Astrocyte (in vitro differentiated cells and primary cell): Measurements from ENCODE around the gene RIBC1. TPM values are rescaled to one million over a fixed set of nuclear protein-coding genes. Genes with fewer than 3 reads are reported as not detected.
A peak's percentile ranks its signal among the peaks of the same experiment; 100 is the strongest.

Source experiments
- DNase-seq: peaks from one replicate; pipeline ENCODE4 v3.0.0-alpha.2; 2010; ENCODE audit warnings: low read depth
- FAIRE-seq: peaks from 2 replicates; lab custom pipeline; 2011; peaks lifted over from hg19 to GRCh38; lab: Jason Lieb, UNC
- H2AFZ ChIP-seq: 2 replicates; pipeline ENCODE4 v1.6.0; 2012; ENCODE audit warnings: low read depth, low read length, inconsistent platforms
- H3K27ac ChIP-seq: 2 replicates; pipeline ENCODE4 v1.5.1; 2011; ENCODE audit warnings: low read depth, low read length, inconsistent platforms
- H3K27me3 ChIP-seq: 2 replicates; pipeline ENCODE4 v1.6.0; 2011; ENCODE audit warnings: low read length, inconsistent platforms; ENCODE audit not compliant: insufficient read depth
- H3K36me3 ChIP-seq: 2 replicates; pipeline ENCODE4 v1.5.1; 2011; ENCODE audit warnings: low read length, inconsistent platforms; ENCODE audit not compliant: insufficient read depth
- H3K4me1 ChIP-seq: 2 replicates; pipeline ENCODE4 v1.5.1; 2011; ENCODE audit warnings: low read length, inconsistent platforms; ENCODE audit not compliant: insufficient read depth
- H3K4me2 ChIP-seq: 2 replicates; pipeline ENCODE4 v1.6.0; 2012; ENCODE audit warnings: low read length, inconsistent platforms
- H3K4me3 ChIP-seq: 2 replicates; pipeline ENCODE4 v1.5.1; 2011; ENCODE audit warnings: low read depth, mild to moderate bottlenecking, low read length, inconsistent platforms; ENCODE audit not compliant: insufficient read depth
- H3K79me2 ChIP-seq: 2 replicates; pipeline ENCODE4 v1.6.0; 2012; ENCODE audit warnings: mild to moderate bottlenecking, low read length, inconsistent platforms; ENCODE audit not compliant: insufficient read depth
- H3K9ac ChIP-seq: 2 replicates; pipeline ENCODE4 v1.6.0; 2012; ENCODE audit warnings: mild to moderate bottlenecking, low read length, inconsistent platforms
- H3K9me3 ChIP-seq: 2 replicates; pipeline ENCODE4 v1.5.1; 2012; ENCODE audit warnings: low read depth, mild to moderate bottlenecking, low read length, inconsistent platforms; ENCODE audit not compliant: insufficient read depth
- H4K20me1 ChIP-seq: 2 replicates; pipeline ENCODE4 v1.6.0; 2012; ENCODE audit warnings: low read length, inconsistent platforms; ENCODE audit not compliant: insufficient read depth
- H3K27ac Mint-ChIP-seq: one replicate; pipeline ENCODE4 v1.8.0; 2021; ENCODE audit warnings: mild to moderate bottlenecking, mixed read lengths; ENCODE audit not compliant: unreplicated experiment
- H3K27me3 Mint-ChIP-seq: one replicate; pipeline ENCODE4 v1.8.0; 2021; ENCODE audit warnings: low read depth, mixed read lengths; ENCODE audit not compliant: unreplicated experiment
- H3K36me3 Mint-ChIP-seq: one replicate; pipeline ENCODE4 v1.8.0; 2021; ENCODE audit warnings: low read depth, mixed read lengths; ENCODE audit not compliant: unreplicated experiment
- H3K4me1 Mint-ChIP-seq: one replicate; pipeline ENCODE4 v1.8.0; 2021; ENCODE audit warnings: low read depth, mixed read lengths; ENCODE audit not compliant: unreplicated experiment
- H3K4me3 Mint-ChIP-seq: one replicate; pipeline ENCODE4 v1.8.0; 2021; ENCODE audit warnings: mild to moderate bottlenecking, moderate library complexity, mixed read lengths; ENCODE audit not compliant: unreplicated experiment
- H3K9me3 Mint-ChIP-seq: one replicate; pipeline ENCODE4 v1.8.0; 2021; ENCODE audit warnings: mild to moderate bottlenecking, mixed read lengths; ENCODE audit not compliant: unreplicated experiment
- CTCF ChIP-seq: IDR thresholded peaks from 2 replicates; pipeline ENCODE4 v1.5.1; 2011; ENCODE audit warnings: low read depth, mild to moderate bottlenecking, inconsistent platforms, low read length, moderate library complexity; ENCODE audit not compliant: insufficient read depth
- EZH2 ChIP-seq: IDR thresholded peaks from 2 replicates; pipeline ENCODE4 v1.6.1; 2012; ENCODE audit warnings: mild to moderate bottlenecking, low read length, inconsistent platforms; ENCODE audit not compliant: insufficient read depth
- total RNA-seq: library from RNA; stranded (reverse); gene quantifications from 2 replicates; pipeline ENCODE4 v1.2.1, GENCODE V29; 2021

Gene RIBC1
- total RNA-seq, 1 donor from 2014 or later, result 0.34 TPM

- Histone ChIP-seq H3K27ac (no peak overlapping the region), H2AFZ (no peak overlapping the region), H3K4me2 (no peak overlapping the region), H3K9me3 (no peaks in the 10 kb centered on the region), H3K79me2 (no peaks in the 10 kb centered on the region), H3K27me3 (no peaks in the 10 kb centered on the region), H3K4me3 (no peak overlapping the region), H3K9ac (no peak overlapping the region), H3K36me3 (peaks cover 3% of the 10 kb centered on the region), H4K20me1 (no peaks in the 10 kb centered on the region), H3K4me1 (no peaks in the 10 kb centered on the region)
- no peak overlapping the region for H3K27ac Mint-ChIP-seq
- no peak overlapping the region for H3K4me3 Mint-ChIP-seq
- H3K27me3 Mint-ChIP-seq, result no peaks in the 10 kb centered on the region
- FAIRE-seq (peak; percentile 96), DNase-seq (no peak)
- H3K4me1 Mint-ChIP-seq, result no peaks in the 10 kb centered on the region
- peaks cover 12% of the 10 kb centered on the region for H3K36me3 Mint-ChIP-seq
- H3K9me3 Mint-ChIP-seq, result no peaks in the 10 kb centered on the region
- TF ChIP-seq CTCF, result no peak
- TF ChIP-seq EZH2, result no peak
Measured at GRCh38 chrX:53383376-53384076, 39.1 kb upstream of the RIBC1 start.

- Histone ChIP-seq H3K4me2 (no peak overlapping the region), H3K4me3 (no peak overlapping the region), H3K27ac (no peak overlapping the region), H3K9me3 (no peaks in the 10 kb centered on the region), H3K36me3 (peaks cover 6% of the 10 kb centered on the region), H4K20me1 (no peaks in the 10 kb centered on the region), H3K9ac (no peak overlapping the region), H3K79me2 (no peaks in the 10 kb centered on the region), H2AFZ (no peak overlapping the region), H3K4me1 (no peaks in the 10 kb centered on the region), H3K27me3 (no peaks in the 10 kb centered on the region)
- TF ChIP-seq EZH2 (no peak), CTCF (no peak)
- FAIRE-seq (no peak), DNase-seq (no peak)
- H3K36me3 Mint-ChIP-seq, result peaks cover 2% of the 10 kb centered on the region
- H3K4me1 Mint-ChIP-seq, result no peaks in the 10 kb centered on the region
- no peak overlapping the region for H3K27ac Mint-ChIP-seq
- no peaks in the 10 kb centered on the region for H3K27me3 Mint-ChIP-seq
- no peaks in the 10 kb centered on the region for H3K9me3 Mint-ChIP-seq
- H3K4me3 Mint-ChIP-seq, result no peak overlapping the region
Measured at GRCh38 chrX:53395605-53396298, 26.9 kb upstream of the RIBC1 start.

- Histone ChIP-seq H2AFZ (no peak overlapping the region), H3K27ac (no peak overlapping the region), H3K4me3 (no peak overlapping the region), H3K4me1 (no peaks in the 10 kb centered on the region), H3K36me3 (peaks cover 11% of the 10 kb centered on the region), H3K9ac (no peak overlapping the region), H3K27me3 (no peaks in the 10 kb centered on the region), H3K4me2 (no peak overlapping the region), H3K79me2 (no peaks in the 10 kb centered on the region), H3K9me3 (no peaks in the 10 kb centered on the region), H4K20me1 (no peaks in the 10 kb centered on the region)
- no peaks in the 10 kb centered on the region for H3K27me3 Mint-ChIP-seq
- DNase-seq (no peak), FAIRE-seq (peak; percentile 95)
- H3K27ac Mint-ChIP-seq, result no peak overlapping the region
- no peaks in the 10 kb centered on the region for H3K9me3 Mint-ChIP-seq
- peaks cover 2% of the 10 kb centered on the region for H3K36me3 Mint-ChIP-seq
- no peaks in the 10 kb centered on the region for H3K4me1 Mint-ChIP-seq
- TF ChIP-seq CTCF (no peak), EZH2 (no peak)
- H3K4me3 Mint-ChIP-seq, result no peak overlapping the region
Measured at GRCh38 chrX:53398216-53398615, 24.5 kb upstream of the RIBC1 start.
